ELF-1 (cell line): ENCODE measurements around the gene ALG9.

ENCODE experiments used
- DNase-seq: peaks from one replicate; pipeline ENCODE4 v3.0.0-alpha.2; 2016; ENCODE audit warnings: low read depth, low spot score

ALG9 gene

GRCh38 chr11:111765984-111766833, 105.2 kb downstream of the ALG9 start, which contains the start of gene PPP2R1B:
PPP2R1B (minus strand) TSS chr11:111766389; CDS start chr11:111766361, 28 bp downstream.
- peak; percentile 94 for DNase-seq

GRCh38 chr11:111765320-111765983, 105.9 kb downstream of the ALG9 start:
- DNase-seq, result no peak

- no peak for DNase-seq
Measured at GRCh38 chr11:111764621-111765020, 106.8 kb downstream of the ALG9 start.

GRCh38 chr11:111762981-111763643, 108.3 kb downstream of the ALG9 start:
- DNase-seq, result peak; percentile 10

GRCh38 chr11:111762526-111762925, 108.9 kb downstream of the ALG9 start:
- DNase-seq, result no peak

GRCh38 chr11:111761036-111761435, 110.3 kb downstream of the ALG9 start:
- DNase-seq, result no peak

GRCh38 chr11:111759778-111760407, 111.5 kb downstream of the ALG9 start:
- no peak for DNase-seq

GRCh38 chr11:111759376-111759775, 112.0 kb downstream of the ALG9 start:
- no peak for DNase-seq

- no peak for DNase-seq
Measured at GRCh38 chr11:111756097-111756496, 115.3 kb downstream of the ALG9 start.

- DNase-seq, result no peak
Measured at GRCh38 chr11:111749646-111750045, 121.7 kb downstream of the ALG9 start.

- DNase-seq, result no peak
Measured at GRCh38 chr11:111748035-111748804, 123.2 kb downstream of the ALG9 start.

- DNase-seq, result no peak
Measured at GRCh38 chr11:111745719-111746504, 125.5 kb downstream of the ALG9 start.

GRCh38 chr11:111743700-111744099, 127.7 kb downstream of the ALG9 start:
- no peak for DNase-seq

- DNase-seq, result no peak
Measured at GRCh38 chr11:111741751-111742150, 129.6 kb downstream of the ALG9 start.

GRCh38 chr11:111739299-111739698, 132.1 kb downstream of the ALG9 start:
- no peak for DNase-seq

GRCh38 chr11:111737444-111738210, 133.8 kb downstream of the ALG9 start:
- no peak for DNase-seq

GRCh38 chr11:111736621-111737443, 134.5 kb downstream of the ALG9 start:
- no peak for DNase-seq
